ENCODE results near the gene IP6K2.
A peak's percentile ranks its signal among the peaks of the same experiment; 100 is the strongest.

IP6K2 gene

GRCh38 chr3:48688032-48688736, 28.8 kb downstream of the IP6K2 start:
- no peak for FAIRE-seq

DNA sequence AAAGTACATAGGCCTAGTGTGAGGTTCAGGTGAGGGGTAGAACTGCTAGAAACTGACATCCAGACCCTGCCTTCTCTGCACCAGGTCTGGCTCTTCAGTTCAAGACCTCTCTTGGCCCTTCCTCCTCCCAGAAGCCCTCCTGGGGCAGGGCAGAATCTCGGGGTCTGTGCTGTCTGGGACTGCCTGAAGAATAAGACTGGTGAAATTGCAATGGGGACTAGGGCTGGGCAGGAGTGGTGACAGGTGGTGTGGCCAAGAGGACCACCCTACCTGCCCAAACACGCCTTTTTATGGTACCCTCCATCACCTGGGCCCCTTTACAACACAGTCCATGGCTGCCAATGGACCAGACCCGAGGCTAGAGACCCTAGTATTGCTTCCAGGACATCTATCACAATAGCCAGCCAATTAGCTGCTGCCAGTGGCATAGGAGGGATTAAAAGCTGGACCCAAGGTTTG, 29.8 kb downstream of the IP6K2 start:
- no peak for FAIRE-seq

GRCh38 chr3:48686538-48687219, 30.3 kb downstream of the IP6K2 start:
- FAIRE-seq = no peak

GRCh38 chr3:48685603-48686511, 31.2 kb downstream of the IP6K2 start, which contains the start of gene NCKIPSD:
Gene NCKIPSD (minus strand): TSS chr3:48685915. CDS start chr3:48685807, 108 bp downstream.
- FAIRE-seq = no peak

DNA sequence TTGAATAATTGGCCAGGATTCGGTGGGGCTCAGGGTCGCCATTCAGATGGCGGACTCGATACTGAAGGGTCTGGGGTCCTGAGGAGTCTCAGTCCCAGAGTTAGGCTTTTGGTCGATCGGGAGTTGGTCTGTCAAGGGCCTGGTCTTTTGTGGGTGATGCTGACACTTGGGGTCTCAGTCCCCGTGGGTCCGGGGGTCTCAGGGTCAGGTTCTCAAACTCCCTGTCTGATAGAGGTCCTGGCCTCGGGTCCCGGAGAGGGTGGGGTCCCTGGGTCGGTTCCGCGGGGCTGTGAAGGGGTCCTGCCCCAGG, 31.8 kb downstream of the IP6K2 start:
- FAIRE-seq = no peak

DNA sequence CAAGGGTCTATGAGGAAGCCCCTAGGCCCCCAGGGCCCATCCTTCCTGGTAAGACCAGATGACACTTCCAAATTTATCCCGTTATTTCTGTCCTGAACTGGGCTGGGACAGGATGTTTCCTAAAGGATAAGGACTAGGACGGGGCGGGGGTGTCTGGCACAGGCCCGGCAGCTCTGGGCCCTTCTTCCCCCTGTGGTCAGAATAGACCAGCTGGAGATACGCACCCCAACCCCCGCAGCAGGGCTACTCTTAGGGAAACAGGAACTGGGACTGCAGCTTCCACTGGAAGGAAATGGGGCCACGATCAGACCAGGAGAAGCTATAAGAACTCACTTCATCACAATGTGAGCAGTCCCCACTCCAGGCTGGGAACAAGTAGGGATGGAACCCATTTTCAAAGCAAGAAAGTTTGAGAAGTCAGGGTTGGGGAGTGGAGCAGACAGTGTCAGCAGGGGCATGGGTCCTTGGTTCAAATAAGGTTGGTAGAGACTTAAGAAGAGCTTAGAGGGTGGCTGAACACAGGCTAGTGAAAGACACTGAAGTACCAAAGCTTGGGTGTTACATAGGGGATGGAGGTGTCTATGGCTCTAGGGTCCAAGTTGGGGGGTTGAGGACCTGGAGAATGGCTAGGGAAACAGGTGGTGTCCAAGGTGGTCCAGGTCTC, 32.4 kb downstream of the IP6K2 start:
- no peak for FAIRE-seq

DNA sequence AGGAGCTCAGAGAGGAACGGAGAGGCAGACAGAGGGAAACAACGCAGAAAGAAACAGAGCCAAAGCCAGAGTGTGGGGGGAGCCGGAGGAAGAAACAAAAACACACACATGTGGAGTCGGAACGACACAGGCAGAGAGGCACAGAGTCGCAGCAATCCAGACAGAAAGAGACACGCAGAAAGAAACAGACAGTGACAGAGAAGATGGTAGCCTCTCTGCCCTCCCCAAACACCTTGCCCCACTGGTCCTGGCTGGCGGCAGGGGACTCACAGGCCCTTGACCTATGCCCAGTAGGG, 33.0 kb downstream of the IP6K2 start:
- no peak for FAIRE-seq

DNA sequence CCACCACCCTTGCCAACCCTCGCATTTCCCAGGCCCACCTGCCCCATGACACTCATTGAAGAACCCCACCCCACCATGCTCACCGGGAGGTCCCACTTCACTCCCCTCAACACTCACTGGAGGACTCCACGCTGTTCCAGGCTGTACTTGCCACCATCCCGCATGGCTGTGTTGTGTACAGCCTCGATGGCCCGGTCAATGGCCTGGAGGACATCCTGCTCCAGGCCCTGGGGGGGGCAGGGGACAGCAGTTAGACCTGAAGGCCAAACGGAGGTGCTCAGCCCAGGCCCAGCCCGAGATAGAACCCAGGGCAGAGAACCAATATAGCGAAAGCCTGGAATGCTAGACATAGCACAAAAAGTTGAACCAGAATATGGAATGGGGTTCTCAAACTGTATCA, 34.2 kb downstream of the IP6K2 start:
- FAIRE-seq = no peak

GRCh38 chr3:48681974-48682610, 34.9 kb downstream of the IP6K2 start:
- FAIRE-seq = no peak

DNA sequence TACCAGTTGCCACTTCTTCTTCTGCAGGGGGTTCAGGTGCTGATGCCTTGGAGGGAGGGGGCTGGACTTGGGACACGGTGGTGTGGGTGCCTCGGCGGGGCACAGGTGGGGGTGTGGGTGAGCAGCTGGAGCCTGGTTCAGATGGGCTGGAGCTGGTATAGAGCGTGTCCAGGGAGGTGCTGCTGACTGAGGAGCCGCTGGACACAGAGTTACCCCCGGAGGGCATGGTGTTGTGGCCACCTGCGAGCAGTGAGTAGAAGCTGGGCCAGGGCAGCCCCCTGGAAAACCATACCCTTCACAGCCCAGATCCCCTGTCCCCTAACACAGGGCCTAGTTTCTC, 35.5 kb downstream of the IP6K2 start:
- FAIRE-seq = no peak

DNA sequence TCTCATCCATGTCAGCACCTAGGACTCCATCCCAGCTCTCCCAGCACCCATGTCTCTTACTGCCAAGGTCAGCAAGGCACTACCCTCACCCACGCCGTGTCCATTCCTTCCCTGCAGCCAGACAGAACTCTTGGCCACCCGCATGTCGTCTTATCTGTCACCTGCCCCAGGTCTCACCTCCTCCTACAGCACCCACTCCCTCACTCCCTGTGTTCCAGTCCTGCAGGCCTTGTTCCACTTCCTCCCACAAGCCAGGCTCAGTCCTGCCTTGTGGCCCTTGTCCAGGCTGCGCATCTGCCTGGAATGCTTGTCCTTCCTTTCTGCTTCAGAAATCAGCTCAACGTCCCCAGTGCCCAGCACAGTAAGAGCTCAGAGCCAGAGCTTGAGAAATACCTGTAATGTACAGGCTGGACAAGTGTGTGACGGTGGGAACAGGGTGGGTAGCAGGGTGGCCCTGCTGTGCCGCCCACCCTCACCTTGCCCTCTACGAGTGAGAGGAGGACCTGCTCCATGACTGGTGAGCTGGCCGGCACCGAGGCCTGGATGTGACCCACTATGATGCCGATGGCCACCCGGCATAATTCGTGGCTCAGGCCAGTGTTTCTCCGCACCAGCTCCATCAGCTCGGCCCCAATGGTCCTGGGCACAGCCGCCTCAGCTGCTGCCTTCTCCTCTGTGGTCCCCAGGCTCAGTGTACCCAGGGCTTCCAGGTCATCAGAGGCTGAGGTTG, 36.0 kb downstream of the IP6K2 start:
- no peak for FAIRE-seq

DNA sequence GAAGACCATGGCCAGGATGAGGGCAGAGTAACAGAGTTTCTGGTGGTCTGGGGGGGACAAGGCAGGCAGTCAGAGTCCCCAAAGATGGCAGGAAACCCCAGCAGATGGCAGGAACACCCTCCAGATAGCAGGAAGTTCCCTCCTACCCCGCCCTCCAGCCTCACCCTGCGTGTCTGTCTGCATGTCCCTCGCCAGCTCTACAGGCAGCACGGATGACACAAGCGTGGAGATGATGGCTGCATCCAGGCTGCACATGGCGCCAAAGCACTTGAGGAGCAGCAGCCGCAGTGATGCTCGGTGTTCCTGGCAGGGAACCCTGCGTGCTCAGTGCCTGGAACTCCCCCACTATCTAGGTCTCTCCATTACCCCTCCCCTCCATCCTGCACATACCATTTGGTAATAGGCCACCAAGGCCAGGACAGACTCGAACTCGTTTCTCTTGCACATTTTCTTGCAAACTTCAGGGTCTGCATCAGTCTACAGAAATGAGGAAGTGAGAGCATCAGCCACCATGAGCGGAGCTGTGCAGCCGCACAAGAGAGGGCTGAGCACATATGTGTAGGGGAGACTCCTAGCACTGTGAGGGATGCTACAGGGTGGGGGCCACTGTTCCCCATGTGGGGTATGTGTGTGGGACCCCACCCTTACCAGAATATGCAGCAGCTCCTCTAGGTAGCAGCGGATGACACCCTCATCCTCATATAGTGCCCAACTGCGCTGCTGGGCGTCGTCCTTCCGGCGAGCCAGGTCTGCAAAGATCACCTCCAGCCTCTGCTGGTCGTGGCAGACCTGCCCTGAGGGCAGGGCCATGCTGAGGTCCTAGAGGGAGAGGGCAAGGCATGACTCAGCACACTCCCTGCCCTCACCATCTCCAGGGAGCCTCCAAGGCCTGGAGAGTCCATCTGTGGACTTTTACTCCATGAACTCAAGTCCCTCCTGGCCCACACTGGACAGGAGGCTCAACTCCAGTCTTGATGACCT, 37.3 kb downstream of the IP6K2 start:
- FAIRE-seq = no peak

GRCh38 chr3:48678566-48679380, 38.2 kb downstream of the IP6K2 start:
- FAIRE-seq = no peak

GRCh38 chr3:48678056-48678455, 39.0 kb downstream of the IP6K2 start:
- no peak for FAIRE-seq

DNA sequence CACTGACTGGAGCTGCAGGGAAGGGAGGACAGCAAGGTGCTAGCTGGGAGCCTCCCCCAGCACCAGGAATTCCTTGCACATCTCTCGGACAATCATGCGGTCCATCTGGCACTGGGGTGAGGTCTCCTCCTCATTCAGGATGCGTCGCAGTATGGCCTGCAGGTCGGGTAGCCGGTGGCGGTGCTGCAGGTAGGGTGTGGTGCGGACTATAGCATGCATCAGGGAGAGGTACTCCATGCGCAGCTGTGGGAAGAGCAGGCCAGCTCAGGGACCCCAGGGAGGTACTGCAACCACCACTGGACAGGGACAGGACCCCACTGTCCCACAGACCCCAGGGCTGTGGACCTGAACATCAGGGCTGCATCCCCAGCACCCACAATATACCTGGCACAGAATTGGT, 42.5 kb downstream of the IP6K2 start:
- FAIRE-seq = no peak

DNA sequence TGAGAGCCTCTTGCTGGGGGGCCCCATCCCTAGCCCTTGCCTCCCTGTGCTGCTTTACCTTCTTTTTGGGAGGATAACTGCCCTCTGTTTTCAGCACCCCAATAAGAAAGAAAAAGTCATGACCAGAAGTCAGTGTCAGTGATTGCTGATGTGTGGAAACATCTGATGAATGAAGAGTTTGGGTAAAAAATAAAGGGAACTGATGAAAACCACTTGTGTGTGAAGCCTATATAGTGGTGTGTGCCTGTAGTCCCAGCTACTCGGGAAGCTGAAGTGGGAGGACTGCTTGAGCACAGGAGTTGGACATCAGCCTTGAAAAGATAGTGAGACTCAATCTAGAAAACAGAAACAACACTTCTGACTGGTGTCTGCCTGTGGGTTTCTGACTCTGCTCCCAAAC, 44.5 kb downstream of the IP6K2 start:
- no peak for FAIRE-seq

GRCh38 chr3:48664929-48665328, 52.1 kb downstream of the IP6K2 start:
- no peak for FAIRE-seq

GRCh38 chr3:48664313-48664644, 52.7 kb downstream of the IP6K2 start:
- FAIRE-seq = no peak

GRCh38 chr3:48663489-48664312, 53.3 kb downstream of the IP6K2 start:
- peak; percentile 21 for FAIRE-seq

All from colon (tissue), 2 donors.